Measurements from ENCODE around the gene ERMN.

The ERMN gene

DNA sequence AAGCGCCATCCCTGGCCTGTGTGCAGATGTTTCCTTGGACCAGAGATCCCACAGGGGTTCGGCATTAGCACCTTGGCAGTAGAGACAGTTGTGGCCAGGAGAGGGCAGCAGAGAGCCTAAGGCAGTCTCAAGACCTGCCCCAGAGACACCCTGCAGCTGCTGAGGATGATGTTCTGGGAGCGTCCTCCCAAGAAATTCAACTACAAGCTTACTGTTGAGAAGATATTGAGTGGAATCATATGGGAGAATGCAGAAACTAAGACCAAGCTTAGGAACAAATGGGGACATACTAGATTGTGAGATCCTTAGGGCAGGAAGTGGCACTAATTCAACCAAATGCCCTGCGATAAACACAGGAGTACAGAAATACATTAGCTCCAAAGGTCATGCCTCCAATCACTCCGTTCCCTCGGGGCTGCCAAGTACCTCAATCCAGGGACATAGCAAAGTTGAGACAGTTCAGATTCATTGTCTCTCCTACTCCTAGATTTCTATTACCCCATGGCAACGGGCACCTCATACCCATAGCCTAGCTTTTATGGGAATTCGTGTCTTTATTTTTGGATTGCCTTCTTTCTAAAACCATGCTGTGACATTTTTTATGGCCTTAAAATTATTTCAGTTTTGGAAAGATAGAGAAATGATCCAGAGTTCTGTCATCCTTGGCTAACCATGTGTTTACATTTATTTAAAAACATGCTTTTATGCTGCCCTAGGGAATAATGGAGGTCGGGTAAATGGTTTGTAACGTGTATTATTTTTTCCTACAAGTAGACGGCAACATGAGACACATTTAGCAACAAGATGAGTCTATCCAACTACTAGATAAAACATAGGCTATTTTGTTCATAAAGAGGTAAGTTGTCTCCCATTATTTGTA, 2.2 kb upstream of the ERMN start:
- peak; percentile 37 for DNase-seq

DNA sequence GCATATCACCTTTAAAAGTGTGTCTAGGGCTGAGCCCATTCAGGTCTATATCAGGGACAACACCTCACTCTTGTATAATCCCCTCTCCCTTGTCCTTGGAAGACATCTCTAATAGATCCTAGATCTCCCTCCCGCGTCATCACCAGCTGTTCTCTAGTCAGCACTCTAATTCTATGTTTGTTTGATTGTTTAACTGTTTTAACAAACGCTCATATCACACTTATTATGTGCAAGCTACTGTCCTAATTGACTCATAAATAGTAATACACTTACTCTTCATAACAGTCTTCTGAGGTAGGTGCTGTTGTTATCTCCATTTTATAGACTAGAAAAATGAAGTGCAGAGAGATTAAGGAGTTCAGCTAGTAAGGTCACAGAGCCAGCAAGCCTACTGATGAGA, 1.6 kb upstream of the ERMN start:
- no peak for DNase-seq

DNA sequence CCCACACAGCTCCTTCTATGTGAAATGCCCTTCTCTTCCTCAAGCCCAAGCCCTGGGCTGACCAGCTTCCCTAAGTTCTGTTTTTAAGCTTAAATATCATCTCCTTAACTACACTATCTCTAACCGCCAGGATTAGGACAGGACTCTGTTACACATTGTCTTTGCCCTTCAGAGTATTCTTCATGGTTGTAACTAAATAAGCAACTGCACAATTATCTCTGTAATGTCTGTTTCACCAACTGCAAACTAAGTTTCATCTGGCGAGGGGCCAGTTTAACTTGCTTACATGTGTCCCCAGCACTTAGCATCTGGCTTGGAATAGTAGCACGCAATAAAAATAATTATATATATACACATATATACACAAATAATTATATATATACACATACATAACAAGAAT, 1.1 kb upstream of the ERMN start:
- DNase-seq: no peak

DNA sequence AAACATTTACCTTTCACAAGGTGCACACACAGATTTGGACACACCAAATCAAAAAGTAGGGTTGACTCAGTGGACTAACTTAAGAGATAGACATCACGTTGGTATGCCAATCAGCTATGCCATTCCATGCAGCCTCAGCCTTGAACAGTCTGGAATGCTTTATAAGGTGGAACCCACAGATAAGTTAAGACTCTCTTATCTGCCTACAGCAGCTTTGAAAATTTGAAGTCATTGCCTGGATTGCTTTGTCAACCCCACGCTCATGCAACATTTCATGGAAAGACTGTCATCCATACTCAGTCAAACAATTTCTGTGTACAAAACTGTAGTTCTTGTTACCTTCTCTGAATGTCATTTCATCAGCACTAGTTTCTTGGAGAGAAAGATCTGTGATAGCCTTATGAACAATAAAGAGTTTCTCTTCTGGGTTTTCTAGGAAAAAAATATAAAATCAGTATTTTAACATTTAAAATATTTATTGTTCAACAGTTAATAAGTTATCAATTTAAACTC, 1.2 kb downstream of the ERMN start:
- DNase-seq: no peak

DNA sequence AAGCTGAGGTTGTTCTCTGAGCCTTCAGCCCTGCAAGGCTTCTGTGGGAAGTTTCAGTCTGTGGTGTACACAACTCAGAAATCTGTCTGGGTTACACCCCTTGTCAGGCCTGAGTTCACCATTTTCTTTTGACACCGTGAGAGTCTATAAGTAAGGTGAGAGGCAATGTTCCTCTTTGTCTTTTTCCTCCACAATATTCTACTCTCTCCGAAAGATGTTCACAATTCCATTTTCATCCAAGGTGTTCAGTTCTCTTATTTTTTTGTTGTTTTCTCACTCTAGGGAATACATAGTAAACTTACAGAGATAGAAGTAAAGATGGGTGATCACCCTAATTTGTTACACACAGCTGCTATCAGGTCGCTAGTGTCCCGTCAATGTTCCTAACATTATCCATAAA, 3.2 kb downstream of the ERMN start:
- no peak for DNase-seq

DNA sequence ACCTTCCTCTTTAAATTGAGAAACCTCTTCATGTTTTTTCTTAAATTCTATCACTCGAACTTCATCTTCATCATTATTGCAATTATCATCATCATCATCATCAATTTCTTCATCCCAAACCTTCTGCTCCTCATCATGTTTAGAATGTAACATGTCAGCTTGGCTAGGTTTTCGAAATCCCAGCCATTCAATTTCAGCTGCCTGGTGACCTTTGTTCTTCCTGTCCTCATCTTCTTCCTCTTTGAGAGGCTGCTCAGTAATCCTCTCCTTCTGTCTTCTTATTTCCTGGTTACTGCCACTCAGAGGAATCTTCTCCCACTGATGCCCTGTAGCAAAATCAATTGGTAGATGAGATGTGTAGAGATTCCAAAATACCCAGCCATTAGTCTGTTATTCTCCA, 4.2 kb downstream of the ERMN start:
- no peak for DNase-seq

DNA sequence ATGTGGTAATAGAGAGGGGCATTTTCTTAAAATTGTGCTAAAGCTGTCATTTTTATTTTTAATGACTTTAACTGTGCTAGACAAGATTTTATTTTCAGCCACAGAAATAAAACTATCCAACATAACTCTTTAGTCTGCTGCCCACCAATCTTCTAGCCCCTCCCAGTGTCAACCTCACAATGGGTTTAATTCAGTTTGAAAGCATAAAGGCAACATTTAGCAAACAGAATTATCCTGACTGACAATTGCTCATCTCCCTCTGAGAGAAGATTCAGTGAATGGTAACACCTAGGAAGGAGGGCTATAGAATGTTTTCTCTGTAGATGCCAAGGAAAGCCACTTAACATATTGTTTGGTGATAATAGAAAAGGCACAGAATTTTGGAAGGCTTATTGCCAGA, 5.2 kb downstream of the ERMN start:
- no peak for DNase-seq

DNA sequence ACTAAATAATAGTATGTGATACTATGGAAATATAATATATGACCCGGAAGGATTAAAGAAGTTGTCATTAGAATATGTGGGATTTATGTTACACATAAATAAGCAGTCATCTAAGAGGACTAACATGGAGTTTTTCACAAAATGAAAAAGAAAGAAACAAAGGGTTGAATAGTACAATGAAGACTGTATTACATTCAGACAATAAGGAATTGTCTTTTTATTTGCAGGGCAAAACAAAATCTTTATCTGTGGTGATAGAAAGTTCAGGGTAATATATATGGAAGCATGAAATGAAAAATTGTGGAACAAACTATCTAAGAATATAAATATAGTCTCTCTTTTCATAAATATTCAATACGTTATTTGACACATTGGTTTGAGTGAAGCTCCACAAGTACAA, 5.8 kb downstream of the ERMN start:
- no peak for DNase-seq

DNA sequence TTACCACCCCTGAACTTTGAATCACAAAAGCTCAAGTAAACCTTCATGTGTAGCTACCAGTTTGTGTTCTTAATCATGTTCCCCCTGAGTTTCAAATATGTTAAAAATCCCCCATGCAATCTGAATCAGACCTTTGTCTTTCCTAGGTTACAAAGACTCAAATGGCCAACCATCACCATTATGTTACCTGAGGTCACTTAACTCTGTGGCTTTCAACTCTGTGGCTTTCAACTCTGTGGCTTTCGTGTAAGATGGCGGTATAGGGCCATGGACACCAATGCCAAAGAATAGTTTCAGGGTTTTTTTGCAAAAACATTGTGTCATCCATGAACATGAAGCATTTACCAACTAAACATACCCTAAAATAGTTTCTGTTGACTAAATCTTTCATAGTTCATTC, 6.7 kb downstream of the ERMN start:
- DNase-seq: no peak

DNA sequence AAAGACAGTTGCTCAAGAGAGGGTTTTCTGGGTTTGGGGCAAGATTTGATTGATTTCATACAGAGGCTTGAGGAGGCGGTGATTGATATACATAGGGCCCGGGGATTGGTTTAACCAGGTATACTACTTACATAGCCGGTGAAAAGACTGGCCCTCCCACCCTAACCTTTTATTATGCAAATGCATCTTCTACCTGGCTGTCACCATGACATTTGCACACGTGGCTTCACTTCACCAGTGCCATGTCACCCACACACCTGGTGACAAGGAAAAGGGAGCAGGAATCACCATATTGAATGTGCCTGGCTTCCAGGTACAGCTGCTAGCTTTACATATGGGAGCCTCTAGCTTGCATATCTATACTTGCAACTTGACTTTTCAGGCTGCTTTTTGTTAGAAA, 9.7 kb downstream of the ERMN start:
- DNase-seq: no peak

DNA sequence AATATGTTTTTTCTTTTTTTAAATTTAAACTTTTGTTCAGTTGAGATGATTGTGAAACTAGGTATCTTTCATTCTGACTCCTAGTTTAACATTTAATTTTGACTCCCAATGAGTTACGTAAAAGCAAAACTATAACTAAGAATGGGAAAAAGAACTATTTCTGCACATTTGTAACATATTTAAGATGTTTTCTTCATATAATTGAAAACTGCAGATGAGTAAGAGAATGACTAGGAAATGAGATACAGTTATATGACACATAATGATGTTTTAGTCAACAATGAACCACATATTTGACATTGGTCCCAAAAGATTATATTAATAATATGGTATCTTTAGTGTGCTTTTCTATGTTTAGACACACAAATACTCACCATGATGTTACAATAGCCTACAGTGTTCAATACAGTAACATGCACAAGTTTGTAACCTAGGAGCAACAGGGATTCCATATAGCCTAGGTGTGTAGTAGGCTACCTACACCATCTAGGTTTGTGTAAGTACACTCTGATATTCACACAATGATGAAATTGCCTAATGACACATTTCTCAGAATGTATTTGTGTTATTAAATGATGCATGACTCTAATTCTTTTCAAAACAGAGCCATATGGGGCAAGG, 12.6 kb downstream of the ERMN start:
- DNase-seq: no peak

DNA sequence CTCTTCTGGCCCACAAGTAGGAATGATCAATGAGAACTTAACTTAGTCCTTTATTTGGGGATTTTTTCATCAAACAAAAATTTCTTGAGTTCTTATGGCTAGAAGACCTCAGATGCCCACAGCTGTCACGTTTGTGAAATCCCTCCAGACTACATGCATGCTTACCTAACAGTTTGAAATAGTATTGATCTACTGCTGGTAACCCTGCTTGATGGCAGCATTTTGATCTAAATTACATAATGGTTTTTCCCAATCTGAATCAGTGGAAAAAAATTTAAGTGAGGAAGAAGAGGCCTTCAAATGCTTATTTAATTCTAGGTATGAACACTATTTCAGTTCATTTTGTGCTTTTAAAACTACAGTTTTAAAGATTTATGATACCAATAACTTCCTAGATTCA, 13.9 kb downstream of the ERMN start:
- no peak for DNase-seq

DNA sequence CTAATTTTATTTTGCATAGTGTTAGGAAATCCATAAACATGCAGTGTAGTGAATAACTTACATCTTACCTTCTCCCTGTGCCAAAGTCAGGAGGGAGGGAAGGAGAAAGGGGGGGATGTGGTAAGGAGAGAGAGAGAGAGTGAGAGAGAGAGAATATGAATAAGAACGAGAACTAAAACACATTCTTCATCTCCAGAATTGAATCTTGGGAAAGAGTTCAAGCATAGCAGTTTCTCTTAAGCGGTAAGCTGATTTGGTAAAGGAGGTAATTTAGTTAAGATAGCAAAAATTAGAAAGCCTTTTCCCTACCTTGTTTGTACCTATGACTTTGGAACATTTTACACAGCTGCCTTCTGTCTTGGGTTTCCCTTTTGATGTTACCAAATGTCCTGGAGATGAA, 15.7 kb downstream of the ERMN start:
- DNase-seq: no peak

DNA sequence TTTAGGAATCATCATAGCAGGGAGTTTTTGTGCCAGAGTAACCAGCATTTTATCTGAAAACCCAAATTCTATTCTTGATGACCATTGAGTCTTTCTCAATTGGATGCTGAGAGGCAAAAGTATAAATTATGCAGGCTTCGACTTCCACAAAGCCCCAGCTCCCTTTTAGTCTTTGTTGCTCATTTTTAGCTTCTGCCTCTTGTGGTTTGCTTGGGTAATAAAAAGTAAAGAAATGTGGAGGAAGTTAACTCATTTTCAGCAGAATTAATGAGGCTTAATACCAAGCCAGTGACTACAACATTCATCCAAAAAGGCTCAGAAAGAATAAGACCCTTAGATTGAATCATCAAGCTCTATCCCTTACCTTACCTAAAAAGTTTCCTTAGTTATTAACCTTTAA, 18.6 kb downstream of the ERMN start:
- no peak for DNase-seq

DNA sequence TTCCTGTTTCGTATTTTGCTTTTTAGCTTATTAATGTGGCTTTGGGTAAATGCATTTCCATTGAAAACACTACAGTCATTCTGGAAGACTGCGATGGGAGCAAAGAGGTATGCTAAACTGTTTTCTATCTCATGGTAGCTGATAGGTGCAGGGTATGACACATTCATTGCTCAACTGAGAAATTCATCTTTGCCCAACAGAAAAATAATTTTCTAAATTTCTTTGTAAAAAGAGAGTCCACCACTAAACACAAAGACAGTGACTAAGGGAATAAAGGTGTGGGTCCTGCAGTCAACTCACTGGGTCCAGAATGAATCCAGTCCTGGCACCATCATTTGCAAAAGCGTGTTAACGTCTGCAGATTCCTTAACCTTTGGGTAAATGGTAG, 19.9 kb downstream of the ERMN start:
- DNase-seq: no peak

DNA sequence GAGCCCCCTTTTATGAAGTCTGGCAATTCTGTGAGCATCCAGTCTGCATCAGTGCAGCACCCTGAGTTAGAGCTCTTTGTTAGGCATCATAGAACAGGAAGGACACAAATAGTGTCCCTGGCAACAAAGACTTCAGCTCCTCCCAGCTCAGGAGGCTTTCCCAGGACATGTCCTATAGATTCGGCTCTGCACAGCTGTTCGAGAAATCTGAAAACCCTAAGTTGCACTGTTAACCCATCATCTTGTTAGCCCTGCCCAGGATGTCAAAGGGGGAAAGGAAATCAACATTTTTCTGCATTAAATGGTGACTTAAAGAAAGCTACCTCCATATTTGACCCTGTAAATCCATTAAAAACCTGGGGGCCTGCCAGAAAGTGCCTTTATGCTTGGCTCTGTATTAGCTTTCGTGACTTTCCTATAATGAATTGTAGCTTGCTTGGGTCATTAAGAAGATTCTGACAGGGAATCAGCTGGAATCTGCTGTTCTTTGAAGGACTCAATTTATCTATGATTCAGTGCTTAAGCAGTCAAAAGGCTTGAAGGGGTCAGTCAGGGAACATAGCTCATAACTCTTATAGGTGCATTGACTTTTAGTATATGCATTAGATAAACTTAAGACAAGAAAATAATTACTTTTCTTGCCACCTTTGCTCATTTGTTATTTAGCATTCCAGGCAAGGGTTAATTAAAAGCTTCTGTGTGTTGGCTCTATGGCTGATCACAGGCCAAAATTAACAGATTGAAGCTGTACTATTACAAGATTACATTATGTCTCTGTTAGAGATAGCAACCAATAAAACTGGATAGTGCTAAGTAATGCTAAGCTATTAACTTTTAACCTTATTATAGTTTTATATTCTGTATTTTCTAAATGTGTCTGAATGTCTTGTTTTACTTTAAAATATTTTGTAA, 20.6 kb downstream of the ERMN start:
- DNase-seq: no peak

DNA sequence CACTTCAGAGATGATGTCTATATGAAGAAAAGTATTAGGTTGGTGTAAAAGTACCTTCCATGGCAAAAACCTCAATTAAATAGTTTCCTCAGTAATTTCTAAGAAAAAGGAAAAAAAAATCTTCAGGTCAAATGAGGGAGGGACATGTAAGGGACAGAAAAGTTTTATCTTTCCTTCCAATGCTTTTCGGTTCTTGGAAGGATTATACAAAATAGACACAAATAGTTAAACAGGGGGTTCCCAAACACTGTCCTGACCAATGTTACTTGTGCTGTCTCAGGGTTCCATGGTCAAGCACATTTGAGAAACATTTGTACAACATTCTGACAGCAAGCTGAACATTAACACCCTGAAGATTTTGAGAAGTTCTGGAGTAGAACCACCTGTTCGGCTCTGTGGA, 22.0 kb downstream of the ERMN start:
- DNase-seq: no peak

DNA sequence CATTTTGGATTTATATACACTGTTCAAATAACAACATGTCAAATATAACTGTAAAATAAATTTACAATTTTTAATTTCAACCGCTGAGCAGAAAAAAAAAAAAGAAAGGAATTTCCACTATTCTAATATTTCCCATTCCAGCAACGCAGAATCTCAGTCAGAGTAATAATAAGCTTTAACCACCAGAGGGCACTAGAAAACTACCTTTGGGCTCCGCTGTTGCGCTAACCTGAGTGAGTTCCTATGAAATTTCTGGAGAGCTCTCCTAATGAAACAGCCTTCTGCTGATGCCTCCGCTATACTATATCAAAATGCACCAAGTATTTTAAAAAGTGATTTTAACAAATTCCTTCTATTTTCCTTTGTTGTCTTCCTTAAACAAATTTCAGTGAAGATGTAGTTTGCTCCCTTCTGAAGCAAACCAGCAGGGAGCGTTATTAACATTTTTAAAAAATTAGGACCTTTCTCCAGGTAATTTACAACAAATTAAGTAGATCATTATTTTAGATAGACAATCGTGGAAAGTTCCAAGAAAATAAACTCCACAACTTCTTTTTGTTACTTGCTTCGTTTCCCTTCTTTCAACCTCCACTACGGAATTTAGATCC, 23.0 kb downstream of the ERMN start:
- peak; percentile 12 for DNase-seq

DNA sequence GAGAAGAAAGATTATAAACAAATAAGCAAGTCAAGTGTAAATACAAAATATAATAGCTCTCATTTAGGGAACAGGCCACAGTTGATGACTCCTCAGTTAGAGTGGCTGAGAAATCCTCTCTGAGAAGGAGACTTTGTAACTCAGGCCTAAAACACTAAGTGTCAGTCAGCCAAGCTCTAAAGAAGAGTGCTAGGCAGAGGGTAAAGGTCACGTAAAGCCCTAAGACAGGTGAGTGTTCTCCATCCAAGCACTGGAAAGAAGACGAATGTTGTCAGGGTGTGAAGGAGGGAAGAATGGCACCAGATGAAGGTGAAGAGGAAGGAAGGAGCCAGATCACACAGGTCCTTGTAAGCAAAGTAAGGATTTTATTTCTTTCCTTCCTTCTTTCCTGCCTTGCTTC, 24.3 kb downstream of the ERMN start:
- no peak for DNase-seq

DNA sequence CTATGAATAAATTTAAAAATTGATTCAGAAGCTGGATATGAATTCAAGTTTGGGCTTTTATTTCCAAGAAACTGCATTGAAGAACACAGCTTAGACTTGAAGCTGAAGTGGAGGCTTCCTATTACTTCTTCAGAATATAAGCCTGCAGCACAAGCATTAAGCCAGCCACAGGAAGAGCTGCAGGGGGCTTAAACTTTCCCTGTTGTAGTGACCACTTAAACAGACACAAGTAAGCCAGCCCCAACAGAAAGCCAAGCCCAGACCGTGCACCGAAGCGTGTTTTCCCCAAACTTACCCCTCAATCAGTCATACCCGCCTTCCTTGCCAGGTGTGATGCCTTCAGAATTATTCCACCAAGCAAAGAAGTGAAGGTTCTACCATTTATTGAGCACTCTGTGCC, 28.7 kb downstream of the ERMN start:
- DNase-seq: no peak

DNA sequence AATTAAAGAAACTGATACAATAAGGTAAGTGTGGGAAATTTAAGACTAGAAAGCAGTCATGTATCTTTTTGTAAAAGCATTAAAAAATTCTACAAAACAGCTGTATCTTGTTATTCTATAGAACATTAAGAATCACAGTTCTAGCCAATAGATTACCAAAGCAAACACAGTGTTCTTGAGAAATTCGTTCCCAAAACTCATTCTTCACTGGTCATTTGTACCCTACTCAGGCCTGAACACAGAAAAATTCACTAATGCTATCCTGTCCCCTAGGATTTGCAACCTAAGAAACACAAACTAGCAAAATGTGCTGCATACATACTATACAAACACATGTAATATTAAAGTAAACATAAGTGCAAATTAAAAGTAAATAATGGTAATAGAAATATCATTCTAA, 29.1 kb downstream of the ERMN start:
- no peak for DNase-seq

DNA sequence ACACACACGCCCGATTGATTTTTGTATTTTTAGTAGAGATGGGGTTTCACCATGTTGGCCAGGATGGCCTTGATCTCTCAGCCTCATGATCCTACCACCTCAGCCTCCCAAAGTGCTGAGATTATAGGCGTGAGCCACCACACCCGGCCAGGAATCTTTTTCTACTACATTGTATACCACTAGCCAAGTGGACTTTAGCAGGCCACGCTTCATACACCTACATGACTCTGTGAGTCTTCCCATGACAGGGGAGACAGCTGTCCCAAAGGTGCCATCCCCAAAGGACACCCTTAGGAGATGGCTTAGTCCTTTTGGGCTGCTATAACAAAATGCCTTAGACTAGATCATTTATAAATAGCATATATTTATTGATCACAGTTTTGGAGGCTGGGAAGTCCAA, 32.8 kb downstream of the ERMN start:
- DNase-seq: no peak

DNA sequence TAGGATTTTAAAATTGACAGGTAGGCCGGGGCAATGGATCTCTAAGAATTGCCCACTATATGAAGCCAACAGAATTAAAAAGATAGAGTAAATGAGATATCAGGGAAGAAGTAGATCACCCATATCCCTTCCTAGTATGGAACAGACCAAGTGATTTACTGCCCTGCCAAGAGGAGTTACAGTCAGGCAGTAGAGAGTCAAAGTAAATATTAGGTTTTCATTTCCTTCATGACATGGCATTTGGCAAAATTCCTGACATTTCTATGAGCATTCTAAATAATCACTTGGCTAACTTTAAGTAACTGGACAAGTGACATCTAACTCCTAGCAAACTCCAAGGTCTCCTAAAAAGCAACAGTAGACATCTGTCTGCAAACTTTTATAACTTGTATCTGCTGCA, 34.6 kb downstream of the ERMN start:
- DNase-seq: no peak

All from NCI-H1092 treated with DMSO at 0.1 percent for 48 hours (cell line).